NCI-H526 treated with DMSO at 0.1 percent for 48 hours (cell line): Measurements from ENCODE around the gene ATXN3L.

Source experiments
- DNase-seq: peaks from one replicate; lab custom pipeline; 2025; lab: John Stamatoyannopoulos, UW

Gene ATXN3L

DNA sequence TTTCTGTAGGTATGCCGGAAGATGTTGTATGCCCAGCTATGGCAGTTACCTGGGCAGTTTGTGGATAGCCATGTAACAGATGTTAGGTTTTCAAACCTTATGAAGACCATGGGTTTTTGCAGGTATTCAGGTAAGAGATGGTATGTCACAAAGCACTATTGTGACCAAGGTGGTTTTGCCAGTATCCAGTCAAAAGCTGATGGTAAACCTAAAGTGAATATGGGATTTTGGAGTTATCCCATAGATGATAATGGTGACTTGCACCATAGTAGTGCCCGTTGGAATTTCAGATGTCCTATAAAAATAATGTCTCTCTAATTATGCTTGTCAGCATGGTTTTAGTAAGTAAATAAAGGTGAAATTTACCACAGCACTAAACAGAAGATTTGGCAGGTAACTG lies at the start of gene ATXN3L:
ATXN3L (minus strand) TSS at position 101 of the 400 bp plus-strand sequence. CDS start 119 bp downstream, outside the sequence.
- no peak for DNase-seq

DNA sequence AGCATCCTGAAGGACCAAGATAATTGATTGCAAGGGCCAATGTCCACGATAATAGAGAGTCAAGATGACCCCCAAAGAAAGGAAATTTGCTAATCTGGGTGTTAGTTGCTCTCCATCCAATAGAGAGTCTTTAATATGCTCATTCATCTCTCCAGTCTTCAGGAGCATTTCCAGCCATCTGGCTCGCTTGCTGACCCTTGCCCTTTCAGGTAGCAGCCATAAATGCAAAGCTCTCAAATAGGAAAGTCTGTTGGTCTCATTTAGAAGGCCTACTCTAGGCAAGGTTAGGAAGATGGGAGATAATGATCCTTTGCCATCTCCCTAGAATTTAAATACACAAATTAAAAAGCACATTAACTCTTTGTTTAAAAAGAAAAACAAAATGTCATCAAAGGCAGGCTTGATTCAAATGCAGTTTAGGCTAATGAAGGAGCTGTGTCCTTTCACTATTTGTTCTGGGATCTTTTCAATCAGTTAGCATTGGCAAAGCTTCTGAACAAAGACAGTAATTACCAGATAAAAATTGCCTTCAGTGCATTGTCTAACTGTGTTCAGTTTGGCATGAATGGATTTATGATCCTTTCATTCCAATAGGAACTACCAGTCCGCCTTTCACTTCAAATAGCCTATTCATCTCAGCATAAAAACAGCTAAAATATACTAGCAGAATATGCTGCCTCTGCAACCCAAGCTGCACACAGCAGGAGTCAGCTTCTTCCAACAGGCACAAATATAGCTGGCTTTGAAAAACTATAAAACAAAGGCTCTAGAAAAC lies 49.6 kb upstream of the ATXN3L start:
- peak; percentile 69 for DNase-seq

GRCh38 chrX:13367950-13368349 lies 48.1 kb upstream of the ATXN3L start:
- DNase-seq, result no peak

- DNase-seq, result no peak
Observed at GRCh38 chrX:13366698-13367097, 46.8 kb upstream of the ATXN3L start.

- no peak for DNase-seq
Observed at GRCh38 chrX:13365161-13365560, 45.3 kb upstream of the ATXN3L start.

- DNase-seq, result no peak
Observed at GRCh38 chrX:13364230-13364857, 44.5 kb upstream of the ATXN3L start.

GRCh38 chrX:13360146-13360545 lies 40.3 kb upstream of the ATXN3L start:
- no peak for DNase-seq

- DNase-seq, result no peak
Observed at GRCh38 chrX:13357925-13358324, 38.1 kb upstream of the ATXN3L start.

DNA sequence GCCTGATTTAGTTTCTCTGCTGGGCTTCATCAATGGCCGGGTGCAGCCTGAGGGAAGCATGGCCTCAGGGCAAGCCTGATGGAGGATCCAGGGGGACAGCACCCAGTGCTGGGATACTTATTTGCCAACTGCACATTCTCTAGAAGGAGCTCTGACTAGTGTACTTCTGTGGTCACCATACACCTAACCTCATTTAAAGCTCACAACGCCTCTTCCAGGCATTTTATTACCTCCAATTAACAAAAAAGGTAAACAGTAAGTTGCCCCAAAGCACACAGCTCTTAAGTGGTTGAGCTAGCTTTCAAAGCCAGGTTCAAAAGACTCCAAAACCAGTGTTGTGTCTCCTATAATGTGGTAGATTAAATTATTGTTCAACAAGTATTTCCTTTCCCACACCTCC lies 26.8 kb upstream of the ATXN3L start:
- DNase-seq, result no peak

- DNase-seq, result no peak
Observed at GRCh38 chrX:13345438-13345837, 25.6 kb upstream of the ATXN3L start.

GRCh38 chrX:13345037-13345436 lies 25.2 kb upstream of the ATXN3L start:
- no peak for DNase-seq

GRCh38 chrX:13341491-13342101 lies 21.7 kb upstream of the ATXN3L start:
- no peak for DNase-seq

GRCh38 chrX:13340182-13340791 lies 20.4 kb upstream of the ATXN3L start:
- DNase-seq, result no peak

GRCh38 chrX:13339607-13340006 lies 19.8 kb upstream of the ATXN3L start:
- no peak for DNase-seq

DNA sequence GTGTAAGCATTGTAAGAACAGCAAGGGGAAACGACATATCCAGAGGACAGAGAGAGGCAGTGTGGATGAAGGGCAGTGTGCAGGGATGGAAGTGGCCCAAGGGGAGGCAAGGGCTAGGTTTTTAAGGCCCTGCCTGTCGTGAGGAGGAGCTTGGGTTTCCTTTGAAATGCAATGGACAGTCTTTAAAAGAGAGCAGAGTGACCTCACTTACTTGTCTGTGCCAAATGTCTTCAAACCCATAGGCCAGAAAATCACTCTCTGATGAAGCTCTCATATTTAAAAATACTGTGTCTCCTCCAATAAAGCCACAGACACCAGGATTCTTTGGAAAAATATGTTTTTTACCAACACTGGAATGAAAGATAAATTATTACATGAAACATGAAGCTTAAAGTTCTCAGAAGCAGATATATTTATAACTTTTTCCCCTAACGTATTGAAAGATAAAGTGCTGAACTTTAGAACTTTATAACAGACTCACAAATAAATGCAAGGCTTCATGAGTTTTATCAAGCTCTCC lies 19.2 kb upstream of the ATXN3L start:
- DNase-seq, result no peak

- no peak for DNase-seq
Observed at GRCh38 chrX:13334491-13334890, 14.6 kb upstream of the ATXN3L start.

GRCh38 chrX:13330446-13330845 lies 10.6 kb upstream of the ATXN3L start:
- DNase-seq, result no peak

- DNase-seq, result no peak
Observed at GRCh38 chrX:13327666-13328065, 7.8 kb upstream of the ATXN3L start.

GRCh38 chrX:13323241-13323640 lies 3.4 kb upstream of the ATXN3L start:
- no peak for DNase-seq

GRCh38 chrX:13317366-13317765 lies 2.5 kb downstream of the ATXN3L start:
- no peak for DNase-seq

- DNase-seq, result no peak
Observed at GRCh38 chrX:13311560-13311959, 8.3 kb downstream of the ATXN3L start.

- DNase-seq, result no peak
Observed at GRCh38 chrX:13309631-13310030, 10.2 kb downstream of the ATXN3L start.

GRCh38 chrX:13307041-13307440 lies 12.8 kb downstream of the ATXN3L start:
- DNase-seq, result no peak
